A673 (cell line): ENCODE results near the gene STAG1. TPM values are rescaled to one million over a fixed set of nuclear protein-coding genes. Genes with fewer than 3 reads are reported as not detected.

Source experiments
- BruUV-seq: library from RNA; stranded (reverse); fragments of 400-500 nt; replicated peaks from 2 replicates; lab custom pipeline; 2021; lab: Mats Ljungman, UMichigan
- CTCF ChIA-PET: fragments of 300-600 bp; sonication (Branson Sonifier 250); formaldehyde crosslinking; loops from one replicate; lab custom pipeline; 2022; ENCODE audit warnings: antibody characterized with exemption; lab: Charles Lee
- POLR2A ChIA-PET: fragments of 300-600 bp; sonication (Branson Sonifier 250); formaldehyde crosslinking; loops from one replicate; lab custom pipeline; 2022; ENCODE audit warnings: antibody characterized with exemption; ENCODE audit not compliant: low non-redundant PET; lab: Charles Lee
- DNase-seq: peaks from one replicate; pipeline ENCODE4 v3.0.0-alpha.2; 2015; ENCODE audit warnings: low spot score
- H3K27ac ChIP-seq: fragments of 200-600 bp; sonication (generic); 2 replicates; pipeline ENCODE4 v1.5.1; 2016; ENCODE audit warnings: mixed run types, low read depth, mild to moderate bottlenecking, mixed read lengths, antibody characterized with exemption, low read length; ENCODE audit not compliant: poor library complexity, severe bottlenecking
- H3K27me3 ChIP-seq: fragments of 200-600 bp; sonication (generic); replicated peaks from 2 replicates; pipeline ENCODE4 v1.6.1; 2017; ENCODE audit warnings: mixed run types, low read depth, mild to moderate bottlenecking, mixed read lengths, antibody characterized with exemption, low read length; ENCODE audit not compliant: insufficient read depth, poor library complexity
- H3K36me3 ChIP-seq: fragments of 200-600 bp; sonication (generic); 2 replicates; pipeline ENCODE4 v1.6.1; 2016; ENCODE audit warnings: mixed run types, mild to moderate bottlenecking, mixed read lengths, antibody characterized with exemption, low read length; ENCODE audit not compliant: insufficient read depth, poor library complexity, severe bottlenecking
- H3K4me1 ChIP-seq: fragments of 200-600 bp; sonication (generic); 2 replicates; pipeline ENCODE4 v1.6.1; 2017; ENCODE audit warnings: mixed run types, mild to moderate bottlenecking, mixed read lengths, antibody characterized with exemption, low read length; ENCODE audit not compliant: insufficient read depth, poor library complexity, severe bottlenecking
- H3K4me3 ChIP-seq: fragments of 200-600 bp; sonication (generic); 2 replicates; pipeline ENCODE4 v1.5.1; 2016; ENCODE audit warnings: low read depth, mixed run types, mild to moderate bottlenecking, mixed read lengths, low read length; ENCODE audit not compliant: poor library complexity, severe bottlenecking
- H3K9me3 ChIP-seq: fragments of 200-600 bp; sonication (generic); 2 replicates; pipeline ENCODE4 v1.6.1; 2016; ENCODE audit warnings: mixed run types, low read depth, mild to moderate bottlenecking, mixed read lengths, antibody characterized with exemption, low read length; ENCODE audit not compliant: poor library complexity, severe bottlenecking
- EZH2 ChIP-seq: fragments of 200-600 bp; sonication (generic); IDR thresholded peaks from 2 replicates; pipeline ENCODE4 v1.6.1; 2017; ENCODE audit warnings: borderline replicate concordance, low read depth, mild to moderate bottlenecking, mixed read lengths, antibody characterized with exemption, low read length; ENCODE audit not compliant: poor library complexity, severe bottlenecking
- intact Hi-C: fragments of 100-400 bp; cut with micrococcal nuclease; formaldehyde crosslinking; loops from one replicate; pipeline ENCODE4 v1.10.0; 2022; ENCODE audit not compliant: unreplicated experiment
- total RNA-seq: library from RNA; stranded (reverse); gene quantifications from 2 replicates; pipeline ENCODE4 v1.2.3, GENCODE V29; 2021
- TF ChIP-seq, protein P1 (sequence below): fragments of 300-800, 200-600 bp; sonication (generic); conservative IDR thresholded peaks from 2 replicates; pipeline ENCODE4 v1.5.1; 2017; ENCODE audit warnings: low read depth, mild to moderate bottlenecking, antibody characterized with exemption, low read length, moderate library complexity, mixed read lengths

STAG1 gene
- total RNA-seq, 1 experiment from 2014 or later, result 47.4 TPM

DNA sequence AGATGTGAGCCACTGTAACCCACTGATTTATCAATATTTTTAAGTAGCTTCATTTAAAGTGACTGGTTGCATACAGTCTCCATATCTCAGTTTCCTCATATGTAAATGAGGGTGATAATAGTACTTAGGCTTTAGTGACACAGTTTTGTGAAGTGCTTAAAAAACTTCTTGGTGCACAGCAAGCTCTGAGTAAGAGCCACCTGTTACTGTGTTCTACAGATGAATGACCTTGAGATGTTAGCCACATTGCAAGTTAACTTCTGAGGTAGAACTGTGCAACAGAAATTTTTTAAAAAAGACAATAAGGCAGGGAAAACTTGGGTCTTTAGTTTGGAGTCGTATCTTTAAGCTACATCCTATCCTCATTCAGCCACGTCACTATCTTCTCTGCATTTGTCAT lies 458.9 kb downstream of the STAG1 start:
- CTCF ChIA-PET, result no interaction called here
- H3K36me3 ChIP-seq, result peaks cover 43% of the 10 kb centered on the region
- POLR2A ChIA-PET, result no interaction called here
- H3K27me3 ChIP-seq, result no peaks in the 10 kb centered on the region
- H3K4me3 ChIP-seq, result no peak overlapping the region
- H3K27ac ChIP-seq, result no peak overlapping the region
- intact Hi-C loops, result no loop called here
- DNase-seq, result no peak
- TF ChIP-seq, protein P1, sequence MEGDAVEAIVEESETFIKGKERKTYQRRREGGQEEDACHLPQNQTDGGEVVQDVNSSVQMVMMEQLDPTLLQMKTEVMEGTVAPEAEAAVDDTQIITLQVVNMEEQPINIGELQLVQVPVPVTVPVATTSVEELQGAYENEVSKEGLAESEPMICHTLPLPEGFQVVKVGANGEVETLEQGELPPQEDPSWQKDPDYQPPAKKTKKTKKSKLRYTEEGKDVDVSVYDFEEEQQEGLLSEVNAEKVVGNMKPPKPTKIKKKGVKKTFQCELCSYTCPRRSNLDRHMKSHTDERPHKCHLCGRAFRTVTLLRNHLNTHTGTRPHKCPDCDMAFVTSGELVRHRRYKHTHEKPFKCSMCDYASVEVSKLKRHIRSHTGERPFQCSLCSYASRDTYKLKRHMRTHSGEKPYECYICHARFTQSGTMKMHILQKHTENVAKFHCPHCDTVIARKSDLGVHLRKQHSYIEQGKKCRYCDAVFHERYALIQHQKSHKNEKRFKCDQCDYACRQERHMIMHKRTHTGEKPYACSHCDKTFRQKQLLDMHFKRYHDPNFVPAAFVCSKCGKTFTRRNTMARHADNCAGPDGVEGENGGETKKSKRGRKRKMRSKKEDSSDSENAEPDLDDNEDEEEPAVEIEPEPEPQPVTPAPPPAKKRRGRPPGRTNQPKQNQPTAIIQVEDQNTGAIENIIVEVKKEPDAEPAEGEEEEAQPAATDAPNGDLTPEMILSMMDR, result no peak
- TF ChIP-seq EZH2, result no peak
- no TSS peak for BruUV-seq
- no peaks in the 10 kb centered on the region for H3K4me1 ChIP-seq
- H3K9me3 ChIP-seq, result no peaks in the 10 kb centered on the region

DNA sequence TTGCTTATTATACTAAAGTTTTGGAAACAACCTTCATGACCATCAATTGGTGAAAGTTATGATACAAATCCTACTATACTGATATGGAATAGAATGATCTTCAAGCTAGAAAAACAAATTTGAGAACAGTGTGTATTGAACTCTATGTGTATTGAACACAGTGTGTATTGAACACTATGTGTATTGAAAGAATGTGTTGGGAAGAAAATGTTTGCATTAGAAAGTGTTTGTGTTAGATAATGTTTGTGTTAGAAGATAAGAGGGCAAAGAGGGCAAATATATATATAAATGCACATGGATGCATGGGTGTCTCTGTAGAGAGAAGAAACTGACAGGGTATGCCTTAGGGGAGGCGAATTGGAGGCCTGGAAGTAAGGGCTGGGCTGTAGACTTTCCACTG lies 459.7 kb downstream of the STAG1 start:
- CTCF ChIA-PET, result no interaction called here
- Histone ChIP-seq H3K36me3 (peaks cover 46% of the 10 kb centered on the region), H3K27me3 (no peaks in the 10 kb centered on the region), H3K27ac (no peak overlapping the region), H3K9me3 (no peaks in the 10 kb centered on the region), H3K4me3 (no peak overlapping the region), H3K4me1 (no peaks in the 10 kb centered on the region)
- DNase-seq, result no peak
- BruUV-seq, result no TSS peak
- no peak for TF ChIP-seq EZH2
- TF ChIP-seq, protein P1, result no peak
- POLR2A ChIA-PET, result no interaction called here
- intact Hi-C loops, result no loop called here

- no peak for DNase-seq
- ChIA-PET CTCF (no interaction called here), POLR2A (no interaction called here)
- H3K4me3 ChIP-seq, result no peak overlapping the region
- TF ChIP-seq, protein P1, result no peak
- H3K36me3 ChIP-seq, result peaks cover 52% of the 10 kb centered on the region
- no peaks in the 10 kb centered on the region for H3K4me1 ChIP-seq
- no TSS peak for BruUV-seq
- no peaks in the 10 kb centered on the region for H3K27me3 ChIP-seq
- H3K9me3 ChIP-seq, result no peaks in the 10 kb centered on the region
- H3K27ac ChIP-seq, result no peak overlapping the region
- intact Hi-C loops, result no loop called here
Observed at GRCh38 chr3:136291302-136291701, 460.9 kb downstream of the STAG1 start.

Other genes with a start within 250 kb of the STAG1 start
- gene SLC35G2, start 66.7 kb upstream of the STAG1 start, total RNA-seq, result 25.0 and 26.4 TPM in 2 replicates
- 43.7 and 50.2 TPM in 2 replicates for gene NCK1, start 109.8 kb upstream of the STAG1 start, total RNA-seq
- 4.0 and 4.2 TPM in 2 replicates for gene IL20RB, start 205.6 kb upstream of the STAG1 start, total RNA-seq